ENCODE measurements around the gene KIAA0825. TPM values are rescaled to one million over a fixed set of nuclear protein-coding genes. Genes with fewer than 3 reads are reported as not detected.
A peak's percentile ranks its signal among the peaks of the same experiment; 100 is the strongest.

Gene KIAA0825
- total and polyA plus RNA-seq, 8 donors: 0.29 to 15.6 (median 1.5) TPM

- H3K27ac ChIP-seq: peak overlapping the region; percentile 85 to 96 (median 94)
- 2 to 3% (median 2%) methylated on average over 35 to 51 of the region's 51 CpGs for WGBS, 5 donors
- H3K4me1 ChIP-seq: peaks cover 5 to 22% (median 14%) of the 10 kb centered on the region in 4 donors
- peaks cover 0 to 5% (median 4%) of the 10 kb centered on the region in 4 donors for H3K9me3 ChIP-seq
- H3K4me3 ChIP-seq: peak overlapping the region; percentile 75 to 86 (median 81)
- H3K36me3 ChIP-seq: no peaks in the 10 kb centered on the region
- no peaks in the 10 kb centered on the region for H3K27me3 ChIP-seq
- TF ChIP-seq, protein P1, sequence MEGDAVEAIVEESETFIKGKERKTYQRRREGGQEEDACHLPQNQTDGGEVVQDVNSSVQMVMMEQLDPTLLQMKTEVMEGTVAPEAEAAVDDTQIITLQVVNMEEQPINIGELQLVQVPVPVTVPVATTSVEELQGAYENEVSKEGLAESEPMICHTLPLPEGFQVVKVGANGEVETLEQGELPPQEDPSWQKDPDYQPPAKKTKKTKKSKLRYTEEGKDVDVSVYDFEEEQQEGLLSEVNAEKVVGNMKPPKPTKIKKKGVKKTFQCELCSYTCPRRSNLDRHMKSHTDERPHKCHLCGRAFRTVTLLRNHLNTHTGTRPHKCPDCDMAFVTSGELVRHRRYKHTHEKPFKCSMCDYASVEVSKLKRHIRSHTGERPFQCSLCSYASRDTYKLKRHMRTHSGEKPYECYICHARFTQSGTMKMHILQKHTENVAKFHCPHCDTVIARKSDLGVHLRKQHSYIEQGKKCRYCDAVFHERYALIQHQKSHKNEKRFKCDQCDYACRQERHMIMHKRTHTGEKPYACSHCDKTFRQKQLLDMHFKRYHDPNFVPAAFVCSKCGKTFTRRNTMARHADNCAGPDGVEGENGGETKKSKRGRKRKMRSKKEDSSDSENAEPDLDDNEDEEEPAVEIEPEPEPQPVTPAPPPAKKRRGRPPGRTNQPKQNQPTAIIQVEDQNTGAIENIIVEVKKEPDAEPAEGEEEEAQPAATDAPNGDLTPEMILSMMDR (IDR thresholded peaks at IDR 0.05): no peak
- TF ChIP-seq POLR2A (IDR thresholded peaks at IDR 0.05) (peak in 1 of 4 donors; percentile 27), POLR2AphosphoS5 (IDR thresholded peaks at IDR 0.05) (peak; percentile 69 to 93 (median 71)), EP300 (IDR thresholded peaks at IDR 0.05) (no peak)
- intact Hi-C loops (cut with DNase I; ENCODE audit: low total_unique reads): no loop called here
- peak; percentile 96 to 98 for DNase-seq
These were observed 507.0 kb downstream of the KIAA0825 start for GRCh38 chr5:94111209-94112004.

DNA sequence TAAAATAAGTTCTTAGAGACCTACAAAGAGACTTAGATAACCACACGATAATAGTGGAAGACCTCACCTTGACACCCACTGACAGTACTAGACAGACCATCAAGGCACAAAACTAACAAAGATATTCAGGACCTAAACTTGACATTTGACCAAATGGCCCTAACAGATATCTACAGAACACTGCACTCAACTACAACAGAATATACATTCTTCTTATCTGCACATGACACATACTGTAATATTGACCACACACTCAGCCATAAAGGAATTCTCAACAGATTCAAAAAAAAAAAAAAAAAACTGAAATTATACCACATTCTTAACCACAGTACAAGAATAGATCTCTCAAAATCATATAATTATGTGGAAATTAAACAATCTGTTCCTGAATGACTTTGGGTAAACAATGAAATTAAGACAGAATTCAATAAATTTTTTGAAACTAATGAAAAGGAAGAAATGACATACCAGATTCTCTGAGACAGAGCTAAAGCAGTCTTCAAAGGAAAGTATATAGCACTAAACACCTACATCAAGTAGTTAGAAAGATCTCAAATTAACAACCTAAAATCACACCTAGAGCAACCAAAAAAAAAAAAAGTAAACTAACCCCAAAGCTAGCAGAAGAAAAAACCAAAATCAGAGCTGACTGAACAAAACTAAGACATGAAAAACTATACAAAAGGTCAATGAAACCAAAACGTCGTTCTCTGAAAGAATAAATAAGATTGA is 514.7 kb downstream of the KIAA0825 start:
- no peak overlapping the region for H3K27ac ChIP-seq
- H3K4me1 ChIP-seq: peaks cover 0 to 17% (median 8%) of the 10 kb centered on the region in 4 donors
- no peak for DNase-seq
- H3K9me3 ChIP-seq: peaks cover 0 to 14% (median 4%) of the 10 kb centered on the region in 4 donors
- intact Hi-C loops (cut with DNase I; ENCODE audit: low total_unique reads): no loop called here
- TF ChIP-seq EP300 (IDR thresholded peaks at IDR 0.05) (no peak), POLR2A (IDR thresholded peaks at IDR 0.05) (no peak), POLR2AphosphoS5 (IDR thresholded peaks at IDR 0.05) (no peak)
- TF ChIP-seq, protein P1 (IDR thresholded peaks at IDR 0.05): no peak
- 51 to 65% (median 59%) methylated on average over 3 of the region's 3 CpGs for WGBS, 5 donors
- no peak overlapping the region for H3K4me3 ChIP-seq
- H3K27me3 ChIP-seq: no peaks in the 10 kb centered on the region
- no peaks in the 10 kb centered on the region for H3K36me3 ChIP-seq

Other genes starting within 250 kb of the KIAA0825 start
- gene SLF1, start 65 bp upstream of the KIAA0825 start, total RNA-seq: 10 to 100 TPM in 3 of 5 donors, 1 to 10 TPM in 1, under 1 TPM in 1; 0.58 to 53.1 (median 17.6) TPM
- gene SLF1, start 65 bp upstream of the KIAA0825 start, polyA plus RNA-seq: 1 to 10 TPM in 2 of 3 donors, under 1 TPM in 1; 1.00 to 4.4 (median 1.1) TPM